ENCODE measurements around the gene TSPAN4. TPM values are rescaled to one million over a fixed set of nuclear protein-coding genes. Genes with fewer than 3 reads are reported as not detected.

Gene TSPAN4
- total and polyA plus RNA-seq, 2 of the 13 experiments (the other 11 are each of a cell fraction or from before 2014, with no cell fraction given): 31.7 to 68.3 TPM

DNA sequence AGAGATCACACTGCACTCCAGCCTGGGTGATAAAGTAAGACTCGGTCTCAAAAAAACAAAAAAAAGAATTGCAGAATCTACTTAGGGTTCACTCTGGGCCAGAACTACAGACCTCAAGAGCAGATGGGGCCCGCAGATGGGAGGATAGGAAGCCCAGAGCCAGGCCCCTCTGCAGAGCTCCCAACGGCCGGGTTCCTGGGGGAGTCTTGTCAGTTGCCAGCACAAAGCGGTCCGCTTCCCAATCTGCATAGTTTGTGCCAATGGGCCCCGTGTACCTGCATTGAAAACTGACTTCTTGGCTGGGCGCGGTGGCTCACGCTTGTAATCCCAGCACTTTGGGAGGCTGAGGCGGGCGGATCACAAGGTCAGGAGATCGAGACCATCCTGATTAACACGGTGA, 69.6 kb downstream of the TSPAN4 start:
- peaks cover 0 to 6% of the 10 kb centered on the region in 2 experiments; a peak in 1 of 5 replicates for H3K36me3 ChIP-seq (replicated peaks in 1 of 2; ENCODE audit: control insufficient read depth in 1 of 2, insufficient read depth in 2 of 2, low read length in 2 of 2)
- intact Hi-C loops (cut with micrococcal nuclease; ENCODE audit: unreplicated experiment) (no loop called here), in situ Hi-C loops (cut with HindIII; ENCODE audit: extremely low pct_ligation_motif_present, low pct_unique_long_range_greater_than_20kb) (no loop called here)
- no peak overlapping the region for H3K9ac ChIP-seq (ENCODE audit: insufficient read depth, low read depth, low read length)
- H3K4me3 ChIP-seq (replicated peaks in 1 of 3; ENCODE audit: insufficient read depth in 1 of 3, low read depth in 2 of 3, low read length in 3 of 3): no peak overlapping the region
- H3K4me2 ChIP-seq (ENCODE audit: low read depth, low read length): no peak overlapping the region
- DNase-seq (ENCODE audit: low spot score) (no peak), FAIRE-seq (no peak), ATAC-seq (no peak)
- WGBS (ENCODE audit: low lambda C conversion rate): 98% methylated on average over 14 of the region's 14 CpGs
- H2AFZ ChIP-seq (ENCODE audit: low read length): no peak overlapping the region
- TF ChIP-seq, protein P1, sequence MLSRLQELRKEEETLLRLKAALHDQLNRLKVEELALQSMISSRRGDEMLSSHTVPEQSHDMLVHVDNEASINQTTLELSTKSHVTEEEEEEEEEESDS (CRISPR knock-in tag; IDR thresholded peaks at IDR 0.05; ENCODE audit: borderline replicate concordance): no peak
- TF ChIP-seq, protein P2, sequence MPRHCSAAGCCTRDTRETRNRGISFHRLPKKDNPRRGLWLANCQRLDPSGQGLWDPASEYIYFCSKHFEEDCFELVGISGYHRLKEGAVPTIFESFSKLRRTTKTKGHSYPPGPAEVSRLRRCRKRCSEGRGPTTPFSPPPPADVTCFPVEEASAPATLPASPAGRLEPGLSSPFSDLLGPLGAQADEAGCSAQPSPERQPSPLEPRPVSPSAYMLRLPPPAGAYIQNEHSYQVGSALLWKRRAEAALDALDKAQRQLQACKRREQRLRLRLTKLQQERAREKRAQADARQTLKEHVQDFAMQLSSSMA (CRISPR knock-in tag; IDR thresholded peaks at IDR 0.05): no peak
- TF ChIP-seq HNRNPUL1 (IDR thresholded peaks at IDR 0.05; ENCODE audit: low read depth, low read length) (no peak), ZNF776 (CRISPR knock-in tag; IDR thresholded peaks at IDR 0.05) (no peak), ZNF431 (CRISPR knock-in tag; IDR thresholded peaks at IDR 0.05; ENCODE audit: borderline replicate concordance, low read depth) (no peak), NONO (IDR thresholded peaks at IDR 0.05) (no peak), NONO (CRISPR knock-in tag; conservative IDR thresholded peaks at IDR 0.05) (no peak), NFYC (CRISPR knock-in tag; IDR thresholded peaks at IDR 0.05) (no peak), IKZF1 (IDR thresholded peaks at IDR 0.05) (no peak), ZNF552 (CRISPR knock-in tag; IDR thresholded peaks at IDR 0.05; ENCODE audit: borderline replicate concordance) (no peak), FOSL1 (CRISPR knock-in tag; IDR thresholded peaks at IDR 0.05; ENCODE audit: borderline replicate concordance) (no peak), ZNF282 (IDR thresholded peaks at IDR 0.05; ENCODE audit: partially characterized antibody) (no peak), TAF1 (CRISPR knock-in tag; IDR thresholded peaks at IDR 0.05) (no peak), HOXD1 (CRISPR knock-in tag; IDR thresholded peaks at IDR 0.05) (no peak)
- TF ChIP-seq, protein P3, sequence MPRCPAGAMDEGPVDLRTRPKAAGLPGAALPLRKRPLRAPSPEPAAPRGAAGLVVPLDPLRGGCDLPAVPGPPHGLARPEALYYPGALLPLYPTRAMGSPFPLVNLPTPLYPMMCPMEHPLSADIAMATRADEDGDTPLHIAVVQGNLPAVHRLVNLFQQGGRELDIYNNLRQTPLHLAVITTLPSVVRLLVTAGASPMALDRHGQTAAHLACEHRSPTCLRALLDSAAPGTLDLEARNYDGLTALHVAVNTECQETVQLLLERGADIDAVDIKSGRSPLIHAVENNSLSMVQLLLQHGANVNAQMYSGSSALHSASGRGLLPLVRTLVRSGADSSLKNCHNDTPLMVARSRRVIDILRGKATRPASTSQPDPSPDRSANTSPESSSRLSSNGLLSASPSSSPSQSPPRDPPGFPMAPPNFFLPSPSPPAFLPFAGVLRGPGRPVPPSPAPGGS (CRISPR knock-in tag; IDR thresholded peaks at IDR 0.05): no peak
- TF ChIP-seq, protein P4, sequence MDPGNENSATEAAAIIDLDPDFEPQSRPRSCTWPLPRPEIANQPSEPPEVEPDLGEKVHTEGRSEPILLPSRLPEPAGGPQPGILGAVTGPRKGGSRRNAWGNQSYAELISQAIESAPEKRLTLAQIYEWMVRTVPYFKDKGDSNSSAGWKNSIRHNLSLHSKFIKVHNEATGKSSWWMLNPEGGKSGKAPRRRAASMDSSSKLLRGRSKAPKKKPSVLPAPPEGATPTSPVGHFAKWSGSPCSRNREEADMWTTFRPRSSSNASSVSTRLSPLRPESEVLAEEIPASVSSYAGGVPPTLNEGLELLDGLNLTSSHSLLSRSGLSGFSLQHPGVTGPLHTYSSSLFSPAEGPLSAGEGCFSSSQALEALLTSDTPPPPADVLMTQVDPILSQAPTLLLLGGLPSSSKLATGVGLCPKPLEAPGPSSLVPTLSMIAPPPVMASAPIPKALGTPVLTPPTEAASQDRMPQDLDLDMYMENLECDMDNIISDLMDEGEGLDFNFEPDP (CRISPR knock-in tag; conservative IDR thresholded peaks at IDR 0.05): no peak
- TF ChIP-seq, protein P5, sequence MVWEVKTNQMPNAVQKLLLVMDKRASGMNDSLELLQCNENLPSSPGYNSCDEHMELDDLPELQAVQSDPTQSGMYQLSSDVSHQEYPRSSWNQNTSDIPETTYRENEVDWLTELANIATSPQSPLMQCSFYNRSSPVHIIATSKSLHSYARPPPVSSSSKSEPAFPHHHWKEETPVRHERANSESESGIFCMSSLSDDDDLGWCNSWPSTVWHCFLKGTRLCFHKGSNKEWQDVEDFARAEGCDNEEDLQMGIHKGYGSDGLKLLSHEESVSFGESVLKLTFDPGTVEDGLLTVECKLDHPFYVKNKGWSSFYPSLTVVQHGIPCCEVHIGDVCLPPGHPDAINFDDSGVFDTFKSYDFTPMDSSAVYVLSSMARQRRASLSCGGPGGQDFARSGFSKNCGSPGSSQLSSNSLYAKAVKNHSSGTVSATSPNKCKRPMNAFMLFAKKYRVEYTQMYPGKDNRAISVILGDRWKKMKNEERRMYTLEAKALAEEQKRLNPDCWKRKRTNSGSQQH (CRISPR knock-in tag; IDR thresholded peaks at IDR 0.05; ENCODE audit: low read depth): no peak
- peaks cover 30% of the 10 kb centered on the region for H3K79me2 ChIP-seq (ENCODE audit: insufficient read depth, low read length)
- ChIA-PET POLR2A (interaction anchor here (0.8 to 3.3 kb wide), 5 partner anchors 9 to 93 kb away, joined by 3 to 24 read pairs (median 3); partner anchors contain the start of genes AP2A2 and PNPLA2), CTCF (ENCODE audit: low intra/inter-chr PET ratio, low total read pairs) (no interaction called here)
- no peaks in the 10 kb centered on the region for H3K9me3 ChIP-seq (ENCODE audit: low read length)
- H3K27ac ChIP-seq (ENCODE audit: extremely low read length, insufficient read depth, low read length): no peak overlapping the region
- H3K27me3 ChIP-seq (ENCODE audit: control insufficient read depth in 1 of 2, insufficient read depth in 2 of 2, low read length in 2 of 2): no peaks in the 10 kb centered on the region; a peak in 1 of 5 replicates
- BruUV-seq (replicated peaks): no TSS peak
- H3K4me1 ChIP-seq (ENCODE audit: insufficient read depth, low read length): peaks cover 56% of the 10 kb centered on the region
- no peaks in the 10 kb centered on the region for H4K20me1 ChIP-seq (ENCODE audit: insufficient read depth, low read length)
